ENCODE data around the gene NEUROG1. TPM values are rescaled to one million over a fixed set of nuclear protein-coding genes. Genes with fewer than 3 reads are reported as not detected.

NEUROG1 gene
- total and polyA plus RNA-seq, 2 donors from 2014 or later: not detected

DNA sequence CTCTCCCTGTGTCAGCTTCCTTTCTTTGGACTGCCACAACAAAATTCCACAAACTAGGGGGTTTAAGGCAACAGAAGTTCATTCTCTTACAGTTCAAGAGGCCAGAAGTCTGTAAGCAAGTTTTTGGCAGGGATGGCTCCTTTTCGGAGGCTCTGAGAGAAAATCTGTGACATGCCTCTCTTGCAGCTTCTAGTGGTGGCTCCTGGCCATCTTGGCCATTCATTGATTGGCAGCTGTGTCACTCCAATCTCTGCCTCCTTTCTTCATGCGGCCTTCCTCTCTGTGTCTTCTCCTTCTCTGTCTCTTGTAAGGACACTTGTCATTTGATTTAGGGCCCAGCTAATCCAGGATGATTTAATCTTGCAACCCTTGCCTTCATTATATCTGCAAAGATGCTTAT lies 2.0 kb upstream of the NEUROG1 start:
- H3K4me1 ChIP-seq (ENCODE audit: control insufficient read depth in 2 of 3, insufficient read depth in 2 of 3, low read depth in 1 of 3, low read length in 3 of 3): peaks cover 0 to 5% (median 0%) of the 10 kb centered on the region in 3 donors
- peaks cover 0 to 4% (median 0%) of the 10 kb centered on the region in 3 donors for H3K9me3 ChIP-seq (ENCODE audit: control insufficient read depth in 2 of 3, insufficient read depth in 1 of 3, low read length in 3 of 3)
- no peaks in the 10 kb centered on the region for H3K36me3 ChIP-seq (ENCODE audit: control insufficient read depth in 2 of 3, insufficient read depth in 3 of 3, low read length in 3 of 3)
- TF ChIP-seq, protein P1, sequence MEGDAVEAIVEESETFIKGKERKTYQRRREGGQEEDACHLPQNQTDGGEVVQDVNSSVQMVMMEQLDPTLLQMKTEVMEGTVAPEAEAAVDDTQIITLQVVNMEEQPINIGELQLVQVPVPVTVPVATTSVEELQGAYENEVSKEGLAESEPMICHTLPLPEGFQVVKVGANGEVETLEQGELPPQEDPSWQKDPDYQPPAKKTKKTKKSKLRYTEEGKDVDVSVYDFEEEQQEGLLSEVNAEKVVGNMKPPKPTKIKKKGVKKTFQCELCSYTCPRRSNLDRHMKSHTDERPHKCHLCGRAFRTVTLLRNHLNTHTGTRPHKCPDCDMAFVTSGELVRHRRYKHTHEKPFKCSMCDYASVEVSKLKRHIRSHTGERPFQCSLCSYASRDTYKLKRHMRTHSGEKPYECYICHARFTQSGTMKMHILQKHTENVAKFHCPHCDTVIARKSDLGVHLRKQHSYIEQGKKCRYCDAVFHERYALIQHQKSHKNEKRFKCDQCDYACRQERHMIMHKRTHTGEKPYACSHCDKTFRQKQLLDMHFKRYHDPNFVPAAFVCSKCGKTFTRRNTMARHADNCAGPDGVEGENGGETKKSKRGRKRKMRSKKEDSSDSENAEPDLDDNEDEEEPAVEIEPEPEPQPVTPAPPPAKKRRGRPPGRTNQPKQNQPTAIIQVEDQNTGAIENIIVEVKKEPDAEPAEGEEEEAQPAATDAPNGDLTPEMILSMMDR (IDR thresholded peaks at IDR 0.05; ENCODE audit: borderline replicate concordance, extremely low read depth, insufficient read depth): no peak
- FAIRE-seq: no peak
- H3K27me3 ChIP-seq (ENCODE audit: control insufficient read depth, insufficient read depth, low read length): peaks cover 75% of the 10 kb centered on the region
- intact Hi-C loops (cut with DNase I): no loop called here
- H3K9ac ChIP-seq (ENCODE audit: low read length in 3 of 3): no peak overlapping the region
- H3K4me3 ChIP-seq (ENCODE audit: low read length in 3 of 3): no peak overlapping the region
- H3K27ac ChIP-seq (ENCODE audit: low read depth in 2 of 2, low read length in 2 of 2): no peak overlapping the region
- DNase-seq: no peak

DNA sequence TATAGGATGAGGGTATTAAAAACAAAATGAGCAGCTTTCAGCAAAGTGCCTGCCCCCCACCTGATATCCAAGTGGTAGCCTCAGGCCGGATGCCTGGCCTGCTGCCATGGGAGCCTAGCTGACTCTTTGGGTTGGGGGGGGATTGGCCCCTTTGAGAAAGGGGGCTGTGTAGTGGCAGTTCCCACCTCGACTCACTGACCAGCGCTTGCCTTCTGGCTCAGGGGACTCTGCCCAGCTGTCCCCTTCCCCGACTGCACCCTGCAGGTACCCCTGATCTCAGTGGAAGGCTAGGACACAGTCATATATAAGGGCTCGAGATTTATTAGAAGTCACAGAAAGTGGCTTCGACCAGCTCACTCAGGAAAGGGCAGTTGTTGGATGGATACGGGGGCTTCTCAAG lies 1.5 kb upstream of the NEUROG1 start:
- Histone ChIP-seq H3K36me3 (ENCODE audit: control insufficient read depth in 2 of 3, insufficient read depth in 3 of 3, low read length in 3 of 3) (no peaks in the 10 kb centered on the region), H3K9ac (ENCODE audit: low read length in 3 of 3) (no peak overlapping the region), H3K27ac (ENCODE audit: low read depth in 2 of 2, low read length in 2 of 2) (no peak overlapping the region), H3K4me1 (ENCODE audit: control insufficient read depth in 2 of 3, insufficient read depth in 2 of 3, low read depth in 1 of 3, low read length in 3 of 3) (peaks cover 0 to 5% (median 0%) of the 10 kb centered on the region in 3 donors), H3K9me3 (ENCODE audit: control insufficient read depth in 2 of 3, insufficient read depth in 1 of 3, low read length in 3 of 3) (peaks cover 0 to 4% (median 0%) of the 10 kb centered on the region in 3 donors), H3K4me3 (ENCODE audit: low read length in 3 of 3) (no peak overlapping the region), H3K27me3 (ENCODE audit: control insufficient read depth, insufficient read depth, low read length) (peaks cover 74% of the 10 kb centered on the region)
- intact Hi-C loops (cut with DNase I): no loop called here
- TF ChIP-seq, protein P1 (IDR thresholded peaks at IDR 0.05; ENCODE audit: borderline replicate concordance, extremely low read depth, insufficient read depth): no peak
- no peak for FAIRE-seq
- DNase-seq: no peak

DNA sequence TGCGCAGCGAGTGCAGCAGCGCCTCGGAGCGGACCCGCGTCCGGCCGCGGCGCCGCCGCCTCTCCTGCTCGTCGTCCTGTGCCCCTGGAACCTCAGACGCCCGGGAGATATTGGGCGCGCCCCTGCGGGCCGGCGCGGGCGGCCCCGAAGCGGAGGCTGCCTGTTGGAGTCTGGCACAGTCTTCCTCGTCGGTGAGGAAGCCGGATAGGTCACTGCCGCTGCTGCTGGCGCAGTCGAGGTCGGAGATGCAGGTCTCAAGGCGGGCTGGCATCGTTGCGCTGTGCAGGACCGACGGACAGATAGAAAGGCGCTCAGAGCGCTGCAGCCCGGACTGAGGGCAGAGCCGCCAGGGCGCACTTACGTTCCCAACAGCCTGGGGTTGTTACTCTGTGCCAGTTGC lies 344 bp downstream of the NEUROG1 start:
- Histone ChIP-seq H3K36me3 (ENCODE audit: control insufficient read depth in 2 of 3, insufficient read depth in 3 of 3, low read length in 3 of 3) (no peaks in the 10 kb centered on the region), H3K4me3 (ENCODE audit: low read length in 3 of 3) (no peak overlapping the region), H3K9me3 (ENCODE audit: control insufficient read depth in 2 of 3, insufficient read depth in 1 of 3, low read length in 3 of 3) (peaks cover 0 to 4% (median 0%) of the 10 kb centered on the region in 3 donors), H3K9ac (ENCODE audit: low read length in 3 of 3) (no peak overlapping the region), H3K4me1 (ENCODE audit: control insufficient read depth in 2 of 3, insufficient read depth in 2 of 3, low read depth in 1 of 3, low read length in 3 of 3) (peaks cover 0 to 5% (median 0%) of the 10 kb centered on the region in 3 donors), H3K27me3 (ENCODE audit: control insufficient read depth, insufficient read depth, low read length) (peaks cover 65% of the 10 kb centered on the region), H3K27ac (ENCODE audit: low read depth in 2 of 2, low read length in 2 of 2) (no peak overlapping the region)
- TF ChIP-seq, protein P1 (IDR thresholded peaks at IDR 0.05; ENCODE audit: borderline replicate concordance, extremely low read depth, insufficient read depth): no peak
- no peak for FAIRE-seq
- no peak for DNase-seq
- intact Hi-C loops (cut with DNase I): no loop called here
